ENCODE data around the gene TMED1. TPM values are rescaled to one million over a fixed set of nuclear protein-coding genes. Genes with fewer than 3 reads are reported as not detected.

TMED1 gene
- total RNA-seq, 1 experiment from 2014 or later: 26.3 TPM

GRCh38 chr19:10817291-10818038 lies 18.5 kb downstream of the TMED1 start:
- no peaks in the 10 kb centered on the region for H3K27me3 ChIP-seq (ENCODE audit: insufficient read depth, low read length)
- POLR2A ChIA-PET: no interaction called here

More at GRCh38 chr19:10817291-10818038, 18.5 kb downstream of the TMED1 start:
- no peak overlapping the region for H3K4me3 ChIP-seq (replicated peaks in 1 of 2; ENCODE audit: low read depth in 1 of 2, low read length in 2 of 2)
- H3K4me2 ChIP-seq (ENCODE audit: low read length): no peak overlapping the region
- H3K79me2 ChIP-seq (ENCODE audit: insufficient read depth, low read length): no peaks in the 10 kb centered on the region
- no peak for ATAC-seq
- no peaks in the 10 kb centered on the region for H4K20me1 ChIP-seq (ENCODE audit: insufficient read depth)
- no peaks in the 10 kb centered on the region for H3K9me2 ChIP-seq (ENCODE audit: insufficient read depth)
- peaks cover 0 to 6% of the 10 kb centered on the region in 2 experiments; a peak in 3 of 4 replicates for H3K36me3 ChIP-seq (ENCODE audit: control insufficient read depth in 1 of 2, insufficient read depth in 2 of 2, low read length in 2 of 2)
- H3K9me3 ChIP-seq (ENCODE audit: control insufficient read depth in 1 of 2, insufficient read depth in 1 of 2, low read depth in 1 of 2, low read length in 2 of 2): no peaks in the 10 kb centered on the region
- DNase-seq (ENCODE audit: low read depth, low spot score): no peak
- H2AFZ ChIP-seq (ENCODE audit: low read depth, low read length, poor library complexity, severe bottlenecking): no peak overlapping the region
- intact Hi-C loops (cut with micrococcal nuclease): no loop called here
- BruUV-seq (replicated peaks): no TSS peak
- no peak overlapping the region for H3K9ac ChIP-seq (ENCODE audit: low read length)
- H3K4me1 ChIP-seq (ENCODE audit: control insufficient read depth in 1 of 2, insufficient read depth in 2 of 2, low read length in 2 of 2): peaks cover 9 to 11% of the 10 kb centered on the region in 2 experiments
- H3K27ac ChIP-seq (ENCODE audit: low read depth, low read length): no peak overlapping the region
- ChIA-PET RAD21 (ENCODE audit: low non-redundant PET in 1 of 2, low total read pairs in 2 of 2, uncharacterized antibody in 2 of 2, unreplicated experiment in 2 of 2) (no interaction called here), CTCF (interaction anchor here (1.0 kb wide), 1 partner anchor 47 kb away, joined by 3 read pairs; no protein-coding TSS in a partner anchor)
- TF ChIP-seq RAD21 (IDR thresholded peaks at IDR 0.05; ENCODE audit: low read depth) (no peak), REST (IDR thresholded peaks at IDR 0.05; ENCODE audit: low read depth) (no peak), FOSL1 (IDR thresholded peaks at IDR 0.05; ENCODE audit: low read depth) (no peak), EZH2phosphoT487 (IDR thresholded peaks at IDR 0.05; ENCODE audit: borderline replicate concordance) (no peak), ZNF274 (IDR thresholded peaks at IDR 0.05; ENCODE audit: low read depth, low read length) (no peak), POLR2AphosphoS5 (IDR thresholded peaks at IDR 0.05; ENCODE audit: low read depth, low read length) (no peak), ATF3 (IDR thresholded peaks at IDR 0.05) (no peak)
